ENCODE results near the gene FOXO3. TPM values are rescaled to one million over a fixed set of nuclear protein-coding genes. Genes with fewer than 3 reads are reported as not detected.

The FOXO3 gene
- polyA plus RNA-seq, 1 donor (not counting 4 experiments of a cell fraction or from before 2014, with no cell fraction given): 17.6 TPM

GRCh38 chr6:108618623-108619152, 58.0 kb downstream of the FOXO3 start:
- FAIRE-seq (no peak), DNase-seq (ENCODE audit: low read depth, low spot score) (no peak)
- Histone ChIP-seq H3K36me3 (ENCODE audit: control insufficient read depth in 2 of 2, extremely low read depth in 1 of 2, insufficient read depth in 2 of 2, low read length in 2 of 2) (no peaks in the 10 kb centered on the region), H3K9me3 (ENCODE audit: control insufficient read depth, low read depth, low read length) (no peaks in the 10 kb centered on the region), H3K9ac (ENCODE audit: control insufficient read depth, extremely low read depth, insufficient read depth, low read length) (no peak overlapping the region), H3K4me2 (ENCODE audit: control insufficient read depth, extremely low read depth, insufficient read depth, low read depth, low read length) (no peak overlapping the region), H3K27me3 (ENCODE audit: control insufficient read depth, extremely low read depth, insufficient read depth, low read length) (no peaks in the 10 kb centered on the region), H3K27ac (ENCODE audit: control insufficient read depth, insufficient read depth, low read length) (no peak overlapping the region), H3K4me1 (ENCODE audit: control insufficient read depth, extremely low read depth, insufficient read depth, low read length) (peaks cover 41% of the 10 kb centered on the region), H3K79me2 (ENCODE audit: control insufficient read depth, insufficient read depth, low read length) (peaks cover 81% of the 10 kb centered on the region), H3K9me1 (ENCODE audit: control insufficient read depth, extremely low read depth, insufficient read depth, low read length) (peaks cover 9% of the 10 kb centered on the region), H4K20me1 (ENCODE audit: control insufficient read depth, extremely low read depth, insufficient read depth, low read length) (peaks cover 3% of the 10 kb centered on the region), H3K4me3 (ENCODE audit: control insufficient read depth in 2 of 3, extremely low read depth in 1 of 3, insufficient read depth in 2 of 3, low read depth in 1 of 3, low read length in 3 of 3) (no peak overlapping the region), H2AFZ (ENCODE audit: control insufficient read depth, low read length) (no peak overlapping the region)
- dilution Hi-C loops (cut with MboI; ENCODE audit: extremely low pct_ligation_motif_present, low sequenced_read_pairs): no loop called here
- TF ChIP-seq CTCF (optimal IDR thresholded peaks at IDR 0.05 in 1 of 3, IDR thresholded peaks at IDR 0.05 in 1 of 3, conservative IDR thresholded peaks at IDR 0.05 in 1 of 3; ENCODE audit: extremely low read depth in 1 of 3, insufficient read depth in 2 of 3, low read length in 3 of 3): no peak
- no peak for TF ChIP-seq EZH2 (IDR thresholded peaks at IDR 0.05; ENCODE audit: low read length)

DNA sequence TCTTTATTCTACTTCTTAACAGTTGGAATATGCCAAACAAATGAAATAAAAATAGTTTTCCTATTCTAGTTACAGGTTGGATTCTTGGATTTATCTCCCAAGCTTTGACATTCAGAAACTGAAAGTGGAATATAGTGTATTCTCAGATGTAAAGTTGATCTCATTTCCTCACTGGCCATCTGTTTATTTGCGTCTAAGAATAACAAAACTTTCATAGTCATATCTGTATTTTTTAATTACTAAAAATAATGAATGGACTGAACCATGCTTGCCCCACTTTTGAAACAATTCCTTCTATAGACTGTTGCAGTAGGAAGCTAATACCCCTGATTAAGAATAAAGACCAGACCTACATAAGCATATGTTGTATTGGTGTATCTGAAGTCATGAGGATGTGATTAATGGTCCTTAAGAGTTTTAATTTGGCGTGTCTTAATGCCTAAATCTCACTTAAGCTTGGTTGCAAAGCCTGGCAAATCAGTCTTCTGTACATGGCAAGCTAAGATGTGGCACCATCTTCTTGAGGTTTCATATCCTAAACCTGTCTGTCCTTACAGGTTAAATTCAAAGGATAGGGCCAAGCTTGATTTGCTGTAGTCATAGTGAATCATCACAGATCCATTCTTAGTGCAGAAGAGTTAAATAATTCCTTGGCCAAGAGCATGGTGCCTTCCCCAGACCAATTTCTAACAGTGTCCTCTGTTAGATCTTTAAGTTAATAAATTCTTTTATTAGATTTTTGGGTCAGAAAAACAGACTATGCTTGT, 58.9 kb downstream of the FOXO3 start:
- TF ChIP-seq EZH2 (IDR thresholded peaks at IDR 0.05; ENCODE audit: low read length) (no peak), CTCF (optimal IDR thresholded peaks at IDR 0.05 in 1 of 3, IDR thresholded peaks at IDR 0.05 in 1 of 3, conservative IDR thresholded peaks at IDR 0.05 in 1 of 3; ENCODE audit: extremely low read depth in 1 of 3, insufficient read depth in 2 of 3, low read length in 3 of 3) (no peak)
- no peak for DNase-seq (ENCODE audit: low read depth, low spot score)
- H3K27me3 ChIP-seq (ENCODE audit: control insufficient read depth, extremely low read depth, insufficient read depth, low read length): no peaks in the 10 kb centered on the region
- no peak overlapping the region for H2AFZ ChIP-seq (ENCODE audit: control insufficient read depth, low read length)
- peaks cover 32% of the 10 kb centered on the region for H3K4me1 ChIP-seq (ENCODE audit: control insufficient read depth, extremely low read depth, insufficient read depth, low read length)
- no peak overlapping the region for H3K9ac ChIP-seq (ENCODE audit: control insufficient read depth, extremely low read depth, insufficient read depth, low read length)
- H3K4me3 ChIP-seq (ENCODE audit: control insufficient read depth in 2 of 3, extremely low read depth in 1 of 3, insufficient read depth in 2 of 3, low read depth in 1 of 3, low read length in 3 of 3): no peak overlapping the region
- H3K36me3 ChIP-seq (ENCODE audit: control insufficient read depth in 2 of 2, extremely low read depth in 1 of 2, insufficient read depth in 2 of 2, low read length in 2 of 2): no peaks in the 10 kb centered on the region
- H3K9me1 ChIP-seq (ENCODE audit: control insufficient read depth, extremely low read depth, insufficient read depth, low read length): peaks cover 9% of the 10 kb centered on the region
- H3K27ac ChIP-seq (ENCODE audit: control insufficient read depth, insufficient read depth, low read length): no peak overlapping the region
- peaks cover 1% of the 10 kb centered on the region for H4K20me1 ChIP-seq (ENCODE audit: control insufficient read depth, extremely low read depth, insufficient read depth, low read length)
- dilution Hi-C loops (cut with MboI; ENCODE audit: extremely low pct_ligation_motif_present, low sequenced_read_pairs): no loop called here
- peak overlapping the region; percentile 18 for H3K4me2 ChIP-seq (ENCODE audit: control insufficient read depth, extremely low read depth, insufficient read depth, low read depth, low read length)
- FAIRE-seq: peak; percentile 41
- H3K9me3 ChIP-seq (ENCODE audit: control insufficient read depth, low read depth, low read length): no peaks in the 10 kb centered on the region
- peaks cover 81% of the 10 kb centered on the region for H3K79me2 ChIP-seq (ENCODE audit: control insufficient read depth, insufficient read depth, low read length)
